GM18505 (cell line): ENCODE measurements around the gene MCTP1.

Source experiments
- ATAC-seq: cut with Tn5 transposase; IDR thresholded peaks from one replicate; pipeline ENCODE4 v1.9.1; 2021; ENCODE audit not compliant: unreplicated experiment
- POLR2A ChIP-seq: IDR thresholded peaks from 4 replicates; pipeline ENCODE4 v1.6.1; 2011; ENCODE audit warnings: borderline replicate concordance; ENCODE audit not compliant: insufficient read depth, insufficient read length; ENCODE audit errors: extremely low read depth

MCTP1 gene

GRCh38 chr5:94916619-94917018 is 368.3 kb downstream of the MCTP1 start:
- ATAC-seq: no peak
- no peak for TF ChIP-seq POLR2A

- TF ChIP-seq POLR2A: no peak
- no peak for ATAC-seq
These were observed 373.6 kb downstream of the MCTP1 start for GRCh38 chr5:94911276-94911675.

DNA sequence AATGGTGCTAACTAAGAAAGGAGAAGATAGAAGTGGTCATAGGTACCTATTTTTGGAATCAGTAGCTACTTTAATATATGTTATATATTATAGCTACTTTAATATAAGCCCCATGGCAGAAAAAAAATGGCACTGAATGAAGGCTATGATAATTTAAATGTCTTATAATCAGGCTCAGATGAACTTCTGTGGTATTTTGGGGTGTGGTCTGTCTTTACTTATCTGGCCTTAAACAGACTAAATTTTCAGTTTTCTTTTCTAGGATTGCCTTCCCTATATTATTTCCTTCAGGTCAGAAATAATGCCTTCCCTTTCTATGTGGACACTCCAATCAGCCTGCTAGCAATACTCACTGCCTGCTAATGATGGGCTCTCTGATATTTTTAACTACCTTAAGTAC is 374.2 kb downstream of the MCTP1 start:
- no peak for TF ChIP-seq POLR2A
- ATAC-seq: no peak

DNA sequence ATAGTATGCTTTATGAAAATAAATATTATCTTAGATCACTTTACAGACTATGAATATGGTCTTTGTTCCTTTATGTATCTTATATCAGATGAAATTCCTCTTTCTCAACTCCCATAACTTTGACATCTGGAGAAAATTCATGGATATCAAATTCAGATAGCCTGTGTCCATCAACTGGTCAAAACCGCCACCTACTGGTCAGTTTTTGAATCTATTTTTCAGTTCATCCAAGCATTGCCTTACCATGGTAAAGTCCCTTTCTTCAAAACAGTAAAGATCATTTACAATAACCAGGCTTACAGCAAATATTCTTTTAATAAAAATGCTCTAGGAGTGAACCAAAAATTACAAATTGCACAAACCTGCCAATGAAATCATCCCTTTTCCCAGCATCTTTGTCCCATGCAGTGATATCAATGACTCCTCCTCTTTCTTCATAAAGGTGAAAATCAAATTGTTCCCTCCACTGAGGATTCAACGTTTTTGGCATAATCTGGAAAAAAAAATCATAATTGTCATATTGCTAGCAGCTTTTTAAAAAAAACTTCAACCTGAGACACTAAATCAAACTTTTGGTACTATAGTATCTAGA is 375.9 kb downstream of the MCTP1 start:
- TF ChIP-seq POLR2A: no peak
- no peak for ATAC-seq

DNA sequence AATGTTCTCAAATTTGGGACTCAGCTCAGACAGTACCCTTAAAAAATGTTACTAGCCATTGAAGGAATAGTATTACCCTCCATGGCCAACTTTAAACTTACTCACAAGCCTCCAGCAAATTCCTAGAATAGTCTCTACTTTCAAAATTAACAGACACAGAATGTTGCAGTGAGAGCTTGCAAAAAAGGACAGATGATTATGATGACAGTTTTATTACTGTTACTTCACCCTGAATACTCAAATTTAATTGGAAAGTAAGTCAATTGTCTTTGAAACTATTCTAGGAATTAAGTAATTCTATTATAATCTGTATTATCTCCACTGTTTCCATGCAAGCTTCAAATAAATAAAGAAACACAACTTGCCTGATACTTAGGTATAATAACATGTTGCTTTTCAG is 378.1 kb downstream of the MCTP1 start:
- no peak for TF ChIP-seq POLR2A
- ATAC-seq: no peak

GRCh38 chr5:94903726-94904125 is 381.2 kb downstream of the MCTP1 start:
- TF ChIP-seq POLR2A: no peak
- no peak for ATAC-seq

DNA sequence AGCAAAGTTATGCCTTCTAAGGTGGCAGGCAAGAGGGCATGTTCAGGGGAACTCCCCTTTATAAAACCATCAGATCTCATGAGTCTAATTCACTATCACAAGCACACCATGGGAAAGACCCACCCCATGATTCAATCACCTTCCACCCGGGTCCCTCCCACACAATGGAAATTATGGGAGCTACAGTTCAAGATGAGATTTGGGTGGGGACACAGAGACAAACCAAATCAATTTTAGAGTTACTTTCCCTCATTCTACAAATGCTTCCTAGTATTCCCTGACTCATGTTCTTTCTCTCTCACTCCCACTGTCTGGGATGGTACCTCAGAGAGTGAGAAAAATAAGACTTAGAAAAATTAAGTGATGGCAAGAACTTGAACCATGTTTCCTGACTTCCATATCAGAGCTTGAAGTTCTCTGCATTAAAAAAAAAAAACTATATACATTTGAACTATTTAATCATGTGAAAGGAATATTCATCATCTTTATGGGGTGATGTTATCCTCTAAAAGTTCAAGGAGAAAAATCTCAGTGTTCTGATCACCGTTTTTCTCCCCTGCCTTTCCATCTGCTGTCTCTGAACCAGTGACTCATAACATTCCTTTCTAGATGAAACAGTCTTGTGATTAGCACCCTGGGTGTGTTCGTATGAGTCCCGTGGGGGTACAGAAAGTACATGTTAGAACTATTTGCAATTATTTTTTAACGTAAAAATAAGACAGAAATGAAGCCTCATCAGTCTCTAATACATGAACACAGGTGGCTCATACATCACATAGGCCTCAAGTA is 383.5 kb downstream of the MCTP1 start:
- no peak for TF ChIP-seq POLR2A
- ATAC-seq: peak; percentile 92

DNA sequence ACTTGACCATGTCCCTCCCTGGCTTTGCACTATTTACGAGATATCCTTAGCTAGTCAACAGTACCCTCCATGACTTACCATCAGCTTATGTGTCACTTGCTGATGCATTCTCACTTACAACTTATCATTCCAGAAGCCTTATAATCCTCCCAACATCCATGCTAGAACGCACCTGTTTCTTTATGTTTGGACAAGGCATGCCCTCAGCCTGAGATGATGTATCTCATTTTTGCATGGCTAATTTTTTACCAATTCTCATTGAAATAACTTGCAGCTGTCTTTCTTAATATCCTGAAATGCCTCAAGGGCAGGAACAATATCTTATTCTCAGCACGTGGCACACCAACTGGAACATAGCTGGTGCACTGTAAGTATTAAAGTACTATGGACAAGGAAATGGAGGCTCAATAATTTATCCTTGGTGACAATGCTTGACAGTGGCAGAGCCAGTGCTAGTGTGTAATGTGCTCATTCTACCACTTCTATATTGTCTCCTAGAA is 384.8 kb downstream of the MCTP1 start:
- ATAC-seq: no peak
- no peak for TF ChIP-seq POLR2A

DNA sequence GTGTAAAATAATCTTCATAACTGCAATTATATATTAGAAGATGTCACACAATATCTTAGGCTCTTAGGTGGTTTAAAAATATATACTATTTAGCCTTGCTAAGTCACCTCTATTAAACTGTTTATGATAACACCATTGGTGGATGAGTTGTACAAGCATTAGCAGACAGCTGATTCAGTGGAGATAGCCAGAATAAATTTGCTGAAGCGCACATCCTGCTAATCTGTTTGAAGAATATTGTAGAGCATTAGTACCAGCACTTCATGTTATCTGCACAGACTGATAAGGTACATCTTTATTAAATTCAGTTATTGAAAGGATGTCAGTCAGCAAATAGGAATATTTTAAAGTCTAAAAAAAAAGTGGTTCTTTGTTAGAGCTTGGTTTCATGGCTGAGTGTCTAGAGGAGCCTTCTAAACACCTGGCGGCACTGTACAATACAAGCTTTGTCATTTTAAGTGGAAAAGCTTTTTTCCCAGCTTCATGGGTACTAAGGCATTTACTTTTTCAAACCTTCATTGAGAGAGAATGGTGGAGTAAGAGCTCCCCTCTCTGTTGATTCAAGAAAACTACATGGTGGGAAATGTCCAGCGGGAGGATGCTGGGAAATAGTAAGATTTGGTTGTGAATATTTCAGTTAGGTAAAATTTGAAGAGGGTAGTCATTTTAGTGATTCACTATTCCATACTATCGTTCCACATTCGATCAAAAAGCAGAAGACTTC is 391.3 kb downstream of the MCTP1 start:
- TF ChIP-seq POLR2A: no peak
- no peak for ATAC-seq

- ATAC-seq: no peak
- no peak for TF ChIP-seq POLR2A
These were observed 392.9 kb downstream of the MCTP1 start for GRCh38 chr5:94891972-94892371.

DNA sequence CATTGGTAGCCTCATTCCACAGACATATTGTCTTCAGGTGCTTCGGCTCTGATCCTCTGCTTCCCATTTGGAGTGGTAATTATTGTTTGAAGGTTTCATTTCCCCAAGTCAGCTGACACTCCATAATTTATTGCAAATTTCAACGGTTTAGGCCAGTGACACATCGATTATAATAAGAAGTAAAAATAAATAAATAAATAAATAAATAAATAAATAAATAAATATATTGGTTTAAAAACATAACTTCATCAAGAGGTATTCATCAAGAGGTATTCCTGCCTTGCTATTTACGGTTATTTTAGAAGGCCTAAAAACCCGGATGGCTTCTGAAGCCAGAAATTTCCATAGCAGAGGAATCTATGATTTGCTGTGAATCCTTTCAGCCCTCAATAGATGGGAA is 393.3 kb downstream of the MCTP1 start:
- no peak for ATAC-seq
- TF ChIP-seq POLR2A: no peak

DNA sequence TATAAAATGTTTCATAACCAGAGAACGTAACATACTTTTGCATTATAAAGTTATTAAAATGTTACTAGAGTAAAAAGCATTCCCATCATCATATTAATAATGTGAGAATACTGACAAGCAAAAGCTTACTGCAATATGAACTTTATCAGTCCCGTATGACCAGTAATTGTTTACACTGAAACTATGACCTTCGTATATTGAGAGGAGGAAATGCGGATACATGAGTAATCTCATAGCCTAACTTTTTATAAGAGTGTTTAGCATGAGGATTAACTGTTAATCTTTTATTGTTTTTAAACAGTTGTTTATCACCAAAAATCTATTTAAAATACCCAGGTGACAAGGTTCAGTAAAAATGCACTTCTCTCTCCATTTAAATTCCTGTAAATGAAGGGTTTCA is 394.0 kb downstream of the MCTP1 start:
- TF ChIP-seq POLR2A: no peak
- ATAC-seq: no peak

- no peak for ATAC-seq
These were observed 396.2 kb downstream of the MCTP1 start for GRCh38 chr5:94888674-94889073.

DNA sequence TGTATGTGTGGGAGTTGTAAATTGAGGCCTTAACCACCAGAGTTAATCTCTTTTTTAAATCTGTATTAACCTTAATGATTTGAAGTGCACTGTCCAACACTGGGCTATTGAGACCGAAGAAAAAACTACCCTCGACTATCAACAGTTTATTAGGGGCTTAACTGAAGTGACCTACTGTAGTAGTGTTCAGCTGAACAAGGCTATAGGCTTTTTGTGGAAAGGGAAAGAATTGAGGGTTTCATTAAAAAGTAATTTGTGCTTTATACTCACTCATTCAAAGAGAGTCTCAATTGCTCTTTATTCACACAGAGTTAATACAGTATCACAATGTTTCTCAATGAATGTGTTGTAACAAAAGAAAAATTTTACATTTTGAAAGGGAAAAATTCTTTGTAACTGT is 399.0 kb downstream of the MCTP1 start:
- TF ChIP-seq POLR2A: no peak
- no peak for ATAC-seq

More at GRCh38 chr5:94888674-94889073, 396.2 kb downstream of the MCTP1 start:
- no peak for TF ChIP-seq POLR2A
